H9 (cell line): ENCODE data around the gene TAF4. TPM values are rescaled to one million over a fixed set of nuclear protein-coding genes. Genes with fewer than 3 reads are reported as not detected.

ENCODE experiments used
- DNase-seq: peaks from one replicate; pipeline ENCODE4 v3.0.0-alpha.2; 2017
- H2AFZ ChIP-seq: one replicate; pipeline ENCODE4 v1.6.1; 2013; ENCODE audit warnings: mild to moderate bottlenecking, low read length, control low read depth, moderate library complexity
- H2AK5ac ChIP-seq: 2 replicates; pipeline ENCODE4 v1.6.1; 2013; ENCODE audit warnings: low read length, control low read depth, mixed read lengths; ENCODE audit not compliant: insufficient read length
- H2BK120ac ChIP-seq: one replicate; pipeline ENCODE4 v1.6.1; 2013; ENCODE audit warnings: low read depth, mild to moderate bottlenecking, low read length, control low read depth, inconsistent platforms; ENCODE audit not compliant: poor library complexity, severe bottlenecking
- H2BK12ac ChIP-seq: 2 replicates; pipeline ENCODE4 v1.6.1; 2013; ENCODE audit warnings: low read length, control low read depth, mixed read lengths, low read depth; ENCODE audit not compliant: insufficient read length
- H2BK15ac ChIP-seq: 2 replicates; pipeline ENCODE4 v1.6.1; 2013; ENCODE audit warnings: low read depth, low read length, control low read depth
- H2BK20ac ChIP-seq: one replicate; pipeline ENCODE4 v1.6.1; 2013; ENCODE audit warnings: low read depth, mild to moderate bottlenecking, low read length, control low read depth, inconsistent platforms; ENCODE audit not compliant: poor library complexity, severe bottlenecking
- H2BK5ac ChIP-seq: 2 replicates; pipeline ENCODE4 v1.6.1; 2013; ENCODE audit warnings: low read length, control low read depth, mixed read lengths; ENCODE audit not compliant: insufficient read length
- H3K14ac ChIP-seq: 2 replicates; pipeline ENCODE4 v1.6.1; 2013; ENCODE audit warnings: low read length, control low read depth; ENCODE audit not compliant: insufficient read depth
- H3K18ac ChIP-seq: 2 replicates; pipeline ENCODE4 v1.6.1; 2013; ENCODE audit warnings: low read depth, mild to moderate bottlenecking, mixed read lengths, low read length, control low read depth; ENCODE audit not compliant: insufficient read length
- H3K23ac ChIP-seq: 2 replicates; pipeline ENCODE4 v1.6.1; 2013; ENCODE audit warnings: low read length, control low read depth, mixed read lengths, low read depth; ENCODE audit not compliant: insufficient read length
- H3K23me2 ChIP-seq: 2 replicates; pipeline ENCODE4 v1.6.1; 2013; ENCODE audit warnings: low read depth, mild to moderate bottlenecking, mixed read lengths, low read length, control low read depth; ENCODE audit not compliant: insufficient read length, poor library complexity, severe bottlenecking
- H3K27ac ChIP-seq: 2 replicates; pipeline ENCODE4 v1.5.1; 2013; ENCODE audit warnings: low read length, control low read depth, mixed read lengths, low read depth; ENCODE audit not compliant: insufficient read length
- H3K27me3 ChIP-seq: 2 replicates; pipeline ENCODE4 v1.6.1; 2013; ENCODE audit warnings: low read length, control low read depth, inconsistent platforms; ENCODE audit not compliant: insufficient read depth
- H3K4ac ChIP-seq: 2 replicates; pipeline ENCODE4 v1.6.1; 2013; ENCODE audit warnings: low read depth, mild to moderate bottlenecking, control low read depth, inconsistent platforms, low read length, moderate library complexity
- H3K4me1 ChIP-seq: 2 replicates; pipeline ENCODE4 v1.6.1; 2013; ENCODE audit warnings: low read length, control low read depth, inconsistent platforms; ENCODE audit not compliant: insufficient read depth
- H3K4me2 ChIP-seq: 2 replicates; pipeline ENCODE4 v1.6.1; 2013; ENCODE audit warnings: low read length, control low read depth, mixed read lengths; ENCODE audit not compliant: insufficient read length, insufficient read depth
- H3K56ac ChIP-seq: 2 replicates; pipeline ENCODE4 v1.6.1; 2013; ENCODE audit warnings: low read depth, mild to moderate bottlenecking, mixed read lengths, low read length, control low read depth; ENCODE audit not compliant: insufficient read length
- H3K79me1 ChIP-seq: 2 replicates; pipeline ENCODE4 v1.6.1; 2013; ENCODE audit warnings: low read depth, mild to moderate bottlenecking, moderate library complexity, low read length, control low read depth, inconsistent platforms; ENCODE audit not compliant: insufficient read depth, poor library complexity, severe bottlenecking
- H3K79me2 ChIP-seq: 2 replicates; pipeline ENCODE4 v1.6.1; 2013; ENCODE audit warnings: low read length, control low read depth, inconsistent platforms; ENCODE audit not compliant: insufficient read depth
- H3K9ac ChIP-seq: 2 replicates; pipeline ENCODE4 v1.6.1; 2013; ENCODE audit warnings: low read length, control low read depth, mixed read lengths; ENCODE audit not compliant: insufficient read length; ENCODE audit errors: extremely low read depth
- H3K9me3 ChIP-seq: one replicate; pipeline ENCODE4 v1.6.1; 2013; ENCODE audit warnings: low read depth, low read length, inconsistent platforms; ENCODE audit not compliant: control insufficient read depth
- H3T11ph ChIP-seq: one replicate; pipeline ENCODE4 v1.6.1; 2013; ENCODE audit warnings: mild to moderate bottlenecking, low read length, control low read depth, inconsistent platforms
- H4K20me1 ChIP-seq: one replicate; pipeline ENCODE4 v1.6.1; 2013; ENCODE audit not compliant: control insufficient read depth, insufficient read length, insufficient read depth
- H4K5ac ChIP-seq: 2 replicates; pipeline ENCODE4 v1.6.1; 2013; ENCODE audit warnings: low read depth, mild to moderate bottlenecking, mixed read lengths, low read length, control low read depth; ENCODE audit not compliant: insufficient read length
- H4K8ac ChIP-seq: replicated peaks from 2 replicates; pipeline ENCODE4 v1.6.1; 2013; ENCODE audit warnings: low read length, control low read depth, mixed read lengths, low read depth; ENCODE audit not compliant: insufficient read length
- H4K91ac ChIP-seq: 2 replicates; pipeline ENCODE4 v1.6.1; 2013; ENCODE audit warnings: low read depth, mild to moderate bottlenecking, moderate library complexity, mixed read lengths, low read length, control low read depth; ENCODE audit not compliant: insufficient read length
- H3K27ac Mint-ChIP-seq, 3 experiments: 2 replicates in 2 of 3; 3 replicates in 1 of 3; pipeline ENCODE4 v1.8.0; 2020 to 2021; ENCODE audit warnings: mixed read lengths in 3 of 3, mild to moderate bottlenecking in 1 of 3, moderate library complexity in 1 of 3
- H3K27me3 Mint-ChIP-seq: 2 replicates; pipeline ENCODE4 v1.8.0; 2021; ENCODE audit warnings: low read depth, mild to moderate bottlenecking, moderate library complexity, mixed read lengths
- H3K36me3 Mint-ChIP-seq, 3 experiments: 2 replicates in 2 of 3; 3 replicates in 1 of 3; pipeline ENCODE4 v1.8.0; 2020 to 2021; ENCODE audit warnings: low read depth in 3 of 3, mixed read lengths in 3 of 3; ENCODE audit not compliant: insufficient read depth in 1 of 3
- H3K4me1 Mint-ChIP-seq, 2 experiments: 2 replicates each; pipeline ENCODE4 v1.8.0; 2020; ENCODE audit warnings: mixed read lengths in 2 of 2
- H3K4me3 Mint-ChIP-seq, 2 experiments: 2 replicates in 1 of 2; 3 replicates in 1 of 2; pipeline ENCODE4 v1.8.0; 2020 to 2021; ENCODE audit warnings: mild to moderate bottlenecking in 2 of 2, mixed read lengths in 2 of 2, moderate library complexity in 1 of 2
- H3K9me3 Mint-ChIP-seq, 2 experiments: 2 replicates in 1 of 2; 3 replicates in 1 of 2; pipeline ENCODE4 v1.8.0; 2020; ENCODE audit warnings: mild to moderate bottlenecking in 2 of 2, mixed read lengths in 2 of 2, moderate library complexity in 1 of 2
- CTCF ChIP-seq: fragments of 200-600 bp; sonication (generic); conservative IDR thresholded peaks from 3 replicates; pipeline ENCODE4 v1.8.0; 2021; ENCODE audit warnings: antibody characterized with exemption, mild to moderate bottlenecking
- WGBS: extraction: QIAGEN DNeasy Blood & Tissue Kit; methylation state at CpG from one replicate; pipeline ENCODE4 v1.1.7; 2013; ENCODE audit warnings: missing lambda C conversion rate, low lambda C conversion rate, mixed read lengths; ENCODE audit not compliant: insufficient read length; ENCODE audit errors: extremely low coverage; 5-methylcytosine and 5-hydroxymethylcytosine counted together
- total RNA-seq: library from RNA; stranded (reverse); gene quantifications from 2 replicates; pipeline ENCODE4 v1.2.1, GENCODE V29; 2021

Gene TAF4
- total RNA-seq, 1 experiment from 2014 or later, result 30.8 TPM

- Histone ChIP-seq H4K8ac (no peak overlapping the region), H2BK5ac (no peak overlapping the region), H3K79me2 (peaks cover 45% of the 10 kb centered on the region; the same call in 1 of the 2 replicates), H3K56ac (no peak overlapping the region), H2BK12ac (no peak overlapping the region), H2AFZ (no peak overlapping the region), H3K27me3 (no peaks in the 10 kb centered on the region), H4K20me1 (no peaks in the 10 kb centered on the region), H3K27ac (no peak overlapping the region), H3K4me2 (no peak overlapping the region), H4K5ac (no peak overlapping the region), H3K14ac (no peak overlapping the region), H3K9me3 (no peaks in the 10 kb centered on the region), H3K9ac (no peak overlapping the region), H3K79me1 (no peaks in the 10 kb centered on the region), H2BK120ac (no peak overlapping the region), H3K4me1 (0 out of 2 replicates have a peak, but pooled peaks cover 3% of the 10 kb centered on the region), H2BK15ac (no peak overlapping the region), H3K23ac (no peak overlapping the region), H3K18ac (no peak overlapping the region), H4K91ac (no peak overlapping the region), H2BK20ac (no peak overlapping the region), H2AK5ac (no peak overlapping the region), H3T11ph (no peak overlapping the region), H3K23me2 (no peaks in the 10 kb centered on the region), H3K4ac (no peak overlapping the region)
- Mint-ChIP-seq H3K27me3 (no peaks in the 10 kb centered on the region), H3K9me3 (no peaks in the 10 kb centered on the region), H3K4me1 (peaks cover 46% of the 10 kb centered on the region in 2 experiments), H3K27ac (peak overlapping the region; percentile 1 to 78 (median 45); a peak in 6 of 7 replicates), H3K4me3 (no peak overlapping the region; a peak in 1 of 5 replicates), H3K36me3 (peaks cover 0 to 3% (median 0%) of the 10 kb centered on the region in 3 experiments; a peak in 2 of 7 replicates)
- no peak for DNase-seq
- TF ChIP-seq CTCF, result 0 out of 3 replicates have a peak, but pooled peaks have one; percentile 18
- no CpG with 5 or more reads among the region's 22 CpGs for WGBS
Measured at GRCh38 chr20:62025832-62026563, 39.7 kb downstream of the TAF4 start.
